HG03064 (cell line): ENCODE measurements around the gene SLC9A4.
"Not testable (repeated sequence)": the region's sequence is repeated elsewhere in the genome, so short reads cannot be mapped to it uniquely, and the experiment has no call there.

ENCODE experiments used
- ATAC-seq: cut with Tn5 transposase; IDR thresholded peaks from one replicate; pipeline ENCODE4 v1.9.1; 2021; ENCODE audit warnings: low read depth; ENCODE audit not compliant: unreplicated experiment

Gene SLC9A4

DNA sequence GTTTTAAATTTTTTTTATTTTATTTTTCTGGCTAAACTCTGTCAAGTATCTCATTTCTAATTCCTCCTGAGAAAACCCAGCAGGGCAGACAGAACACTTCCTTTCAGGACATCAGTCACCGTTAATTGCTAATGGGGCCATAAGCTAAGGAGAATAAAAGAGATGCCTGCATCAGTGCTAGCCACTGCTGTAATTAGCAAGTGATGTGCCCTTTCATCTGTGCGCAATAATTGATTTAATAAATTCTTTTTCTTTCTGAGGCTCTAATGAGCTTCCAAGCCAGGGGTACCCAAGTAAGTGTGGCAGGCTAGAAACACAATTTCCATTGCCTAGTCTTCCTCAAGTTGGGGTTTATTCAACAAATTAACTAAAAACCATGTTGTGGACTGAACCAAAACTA is 65.5 kb downstream of the SLC9A4 start:
- ATAC-seq = no peak

DNA sequence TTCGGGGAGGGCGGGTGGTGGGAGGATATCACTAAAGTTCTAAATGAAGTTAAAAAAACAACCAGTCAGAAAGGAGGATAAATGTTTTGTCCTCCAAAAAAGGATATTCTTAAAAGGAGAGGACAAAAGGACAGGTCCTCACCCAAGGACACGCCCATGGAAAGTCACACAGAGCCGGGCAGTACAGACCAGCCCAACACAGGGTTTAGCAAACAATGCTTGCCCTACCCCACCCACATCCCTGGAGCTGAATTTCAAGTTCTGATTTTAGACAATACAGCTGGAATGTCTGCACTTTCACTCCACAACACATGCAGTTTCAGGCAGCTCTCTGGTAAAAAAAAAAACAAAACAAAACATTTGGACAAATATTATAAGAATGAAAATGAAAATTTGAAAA is 67.9 kb downstream of the SLC9A4 start:
- ATAC-seq = no peak

DNA sequence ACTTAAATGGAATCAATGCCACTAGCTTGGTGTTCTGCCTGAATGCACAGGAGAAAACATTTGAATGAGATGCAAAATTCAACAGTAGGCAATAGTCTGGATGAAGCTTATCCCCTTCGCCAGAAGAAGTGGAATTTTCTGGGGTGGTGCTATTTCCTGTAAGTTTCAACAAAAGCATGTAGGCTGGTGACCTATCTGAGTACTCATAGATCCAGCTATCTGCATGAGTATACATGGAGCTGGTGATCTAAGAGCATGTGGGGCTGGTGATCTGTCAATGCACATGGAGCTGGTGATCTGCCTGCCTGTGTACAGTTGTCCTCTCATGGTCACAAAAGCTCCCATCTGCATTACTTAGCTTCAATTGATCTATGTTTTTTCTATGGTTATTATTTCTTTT is 71.2 kb downstream of the SLC9A4 start:
- no peak for ATAC-seq

DNA sequence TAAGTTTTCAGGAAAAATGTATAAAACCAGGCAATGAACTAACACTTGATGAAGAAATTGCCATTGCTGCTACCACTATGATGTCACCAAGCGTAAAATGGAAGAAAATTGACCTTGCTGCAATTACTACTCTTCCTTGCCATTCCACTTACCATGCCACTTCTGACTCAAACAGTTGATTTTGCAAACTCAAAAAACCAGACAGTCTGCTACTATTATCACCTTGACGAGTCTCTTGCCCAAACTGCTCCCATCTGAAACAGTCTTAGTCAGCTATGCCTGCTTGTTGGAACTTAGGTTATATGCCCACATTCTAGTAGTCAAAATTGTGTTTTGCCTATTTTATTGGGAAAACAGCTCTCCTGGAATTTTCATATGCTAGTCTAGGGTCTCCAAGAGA is 74.4 kb downstream of the SLC9A4 start:
- ATAC-seq = no peak

DNA sequence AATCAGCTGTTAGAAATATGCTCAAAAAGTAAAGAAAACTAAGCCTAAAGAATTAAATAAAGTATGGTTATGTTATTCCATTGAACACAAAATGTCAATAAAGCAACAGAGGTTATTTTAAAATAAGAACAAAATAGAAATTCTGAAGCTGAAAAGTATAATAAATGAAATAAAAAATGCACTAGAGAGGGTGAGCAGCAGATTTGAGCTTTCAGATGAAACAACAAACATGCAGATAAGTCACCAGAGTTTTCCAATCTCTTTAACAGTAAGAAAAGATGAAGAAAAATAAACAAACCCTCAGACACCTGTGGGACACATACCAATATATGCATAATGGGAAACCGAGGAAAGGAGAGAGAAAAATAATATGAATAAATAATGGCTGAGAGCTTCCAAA is 76.0 kb downstream of the SLC9A4 start:
- no peak for ATAC-seq

DNA sequence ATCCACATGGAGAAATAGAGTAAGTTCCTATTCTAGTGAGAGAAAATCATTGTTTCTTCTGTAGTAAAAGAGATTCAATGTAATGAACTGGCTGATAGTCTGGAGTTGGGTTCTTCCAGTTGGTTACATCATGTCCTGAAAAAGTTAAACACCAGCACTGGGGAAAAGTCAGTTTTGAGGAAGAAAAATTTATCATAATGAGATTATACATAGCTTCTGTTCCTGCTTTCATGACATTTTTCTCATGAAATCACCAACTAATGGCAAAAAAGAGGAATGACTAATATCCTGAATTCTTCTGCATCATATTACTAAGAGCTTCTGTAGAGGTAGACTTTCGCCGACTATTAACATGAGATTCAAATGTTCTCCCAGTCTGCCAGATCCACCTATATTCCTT is 77.1 kb downstream of the SLC9A4 start:
- no peak for ATAC-seq

DNA sequence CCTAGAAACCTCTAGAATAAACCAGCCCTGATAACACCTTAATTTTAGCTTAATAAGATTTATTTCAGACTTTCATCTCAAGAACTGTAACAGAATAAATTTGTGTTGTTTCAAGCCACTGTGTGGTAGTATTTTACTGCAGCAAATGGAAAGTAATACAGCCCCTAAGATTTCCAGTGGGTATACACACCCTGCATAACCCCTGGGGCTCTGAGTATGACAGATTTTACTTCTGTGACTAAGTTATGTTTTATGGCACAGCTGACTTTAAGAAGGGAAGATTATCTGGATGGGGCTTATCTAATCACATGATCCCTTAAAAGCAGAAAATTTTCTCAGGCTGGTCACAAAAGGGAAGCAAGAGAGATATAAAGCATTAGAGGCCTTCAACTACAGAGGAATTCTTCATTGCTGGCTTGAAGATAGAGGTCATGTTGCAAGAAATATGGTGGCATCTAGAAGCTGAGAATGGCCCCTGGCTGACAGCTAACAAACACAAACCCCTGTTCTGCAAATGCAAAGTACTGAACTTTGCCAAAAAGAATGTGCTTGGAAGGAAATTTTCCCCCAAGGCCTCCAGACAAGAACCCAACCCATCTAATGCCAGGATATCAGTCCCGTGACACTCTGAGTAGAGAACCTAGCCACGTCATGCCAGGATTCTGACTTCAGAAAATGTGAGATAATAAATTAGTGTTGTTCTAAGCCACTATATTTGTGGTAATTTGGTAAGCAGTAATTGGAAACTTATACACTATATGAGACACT is 78.5 kb downstream of the SLC9A4 start:
- no peak for ATAC-seq

DNA sequence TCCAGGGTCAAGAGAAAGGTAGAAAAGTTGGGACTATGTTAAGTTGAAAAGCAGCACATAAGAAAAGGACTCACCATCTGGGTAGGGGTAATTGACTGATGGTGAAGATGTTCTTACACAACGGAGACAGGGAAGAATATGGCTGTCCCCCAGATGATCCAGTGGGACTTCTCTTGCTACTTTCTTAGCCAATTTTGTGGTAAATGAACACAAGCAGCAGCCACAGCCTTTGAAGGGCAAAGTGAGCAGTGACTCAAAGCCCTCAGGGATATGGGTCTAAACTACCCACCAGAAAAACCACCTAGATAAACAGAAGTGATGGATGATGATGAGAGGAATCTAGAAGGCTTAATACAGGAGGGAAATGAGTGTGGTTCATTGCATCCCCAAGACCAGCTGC is 80.6 kb downstream of the SLC9A4 start:
- no peak for ATAC-seq

DNA sequence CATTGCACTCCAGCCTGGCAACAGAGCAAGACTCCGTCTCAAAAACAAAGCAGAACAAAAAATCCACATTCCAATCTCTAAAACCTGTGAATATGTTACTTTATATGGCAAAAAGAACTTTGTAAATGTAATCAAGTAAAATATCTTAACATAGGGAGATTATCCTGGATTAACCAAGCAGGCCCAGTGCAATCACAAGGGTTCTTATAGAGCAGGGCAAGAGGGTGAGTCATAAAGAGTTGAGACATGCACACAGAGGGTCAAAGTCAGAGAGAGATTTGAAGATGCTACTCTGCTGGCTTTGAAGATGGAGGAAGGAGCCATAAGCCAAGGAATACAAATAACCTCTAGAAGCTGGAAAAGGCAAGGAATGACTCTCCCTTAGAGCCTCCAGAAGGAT is 85.4 kb downstream of the SLC9A4 start:
- no peak for ATAC-seq

DNA sequence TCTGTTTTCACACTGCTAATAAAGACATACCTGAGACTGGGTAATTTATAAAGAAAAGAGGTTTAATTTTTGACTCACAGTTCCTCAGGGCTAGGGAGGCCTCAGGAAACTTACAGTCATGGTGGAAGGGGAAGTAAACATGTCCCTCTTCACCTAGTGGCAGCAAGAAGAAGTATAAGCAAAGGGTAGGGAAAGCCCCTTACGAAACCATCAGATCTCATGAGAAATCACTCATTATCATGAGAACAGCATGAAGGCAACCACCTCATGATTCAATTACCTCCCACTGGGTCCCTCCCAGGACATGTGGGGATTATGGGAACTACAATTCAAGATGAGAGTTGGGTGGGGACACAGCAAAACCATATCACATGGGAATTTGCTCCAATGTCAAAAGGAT is 89.5 kb downstream of the SLC9A4 start:
- not testable (repeated sequence) for ATAC-seq

DNA sequence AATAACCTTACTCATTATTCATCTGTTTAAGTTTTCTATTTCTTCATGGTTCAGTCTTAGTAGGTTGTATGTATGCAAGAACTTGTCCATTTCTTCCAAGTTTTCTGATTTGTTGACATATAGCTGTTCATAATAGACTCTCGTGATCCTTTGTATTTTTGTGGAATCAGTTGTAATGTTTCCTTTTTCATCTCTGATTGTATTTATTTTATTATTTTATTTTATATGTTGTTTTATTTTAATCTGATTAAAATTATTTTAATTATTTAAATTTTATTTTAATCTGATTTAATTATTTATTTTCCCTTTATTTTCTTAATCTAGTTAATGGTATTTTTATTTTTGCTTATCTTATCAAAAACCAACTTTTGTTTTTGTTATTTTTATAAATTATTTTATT is 102.9 kb downstream of the SLC9A4 start:
- ATAC-seq = no peak

DNA sequence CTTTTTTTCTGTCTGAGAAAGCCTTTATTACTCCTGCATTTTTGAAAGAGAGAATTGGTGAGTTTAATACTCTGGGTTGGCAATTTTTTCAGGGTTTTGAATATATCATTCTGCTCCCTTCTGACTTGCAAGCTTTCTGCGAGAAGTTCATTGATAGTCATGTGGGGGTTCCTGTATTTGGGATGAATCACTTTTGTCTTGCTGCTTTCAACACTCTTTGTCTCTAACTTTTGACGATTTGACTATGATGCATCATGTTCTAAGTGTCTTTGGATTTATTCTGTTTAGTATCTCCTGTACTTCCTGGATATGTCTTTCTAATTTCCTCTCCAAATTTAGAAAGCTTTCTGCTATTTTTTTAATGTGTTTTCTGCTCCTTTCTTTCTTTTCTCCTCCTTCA is 105.3 kb downstream of the SLC9A4 start:
- no peak for ATAC-seq

DNA sequence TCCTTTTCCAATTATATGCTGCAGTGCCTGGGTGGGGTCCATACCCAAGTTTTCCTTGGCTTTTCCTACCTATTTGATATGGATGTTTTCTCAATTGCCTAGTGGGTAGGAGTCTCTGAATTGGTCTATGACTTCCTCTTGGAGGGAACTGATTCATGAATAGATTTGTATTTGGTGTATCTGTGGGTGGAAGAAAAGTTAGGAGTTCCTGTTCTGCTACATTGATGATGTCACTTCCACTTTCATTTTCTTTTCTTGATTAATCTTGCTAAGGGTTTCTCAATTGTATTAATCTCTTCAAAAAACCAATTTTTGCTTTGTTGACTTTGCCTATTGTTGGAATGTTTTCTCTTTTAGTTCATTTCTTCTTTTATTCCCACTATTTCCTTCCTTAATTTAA is 108.9 kb downstream of the SLC9A4 start:
- ATAC-seq = no peak

DNA sequence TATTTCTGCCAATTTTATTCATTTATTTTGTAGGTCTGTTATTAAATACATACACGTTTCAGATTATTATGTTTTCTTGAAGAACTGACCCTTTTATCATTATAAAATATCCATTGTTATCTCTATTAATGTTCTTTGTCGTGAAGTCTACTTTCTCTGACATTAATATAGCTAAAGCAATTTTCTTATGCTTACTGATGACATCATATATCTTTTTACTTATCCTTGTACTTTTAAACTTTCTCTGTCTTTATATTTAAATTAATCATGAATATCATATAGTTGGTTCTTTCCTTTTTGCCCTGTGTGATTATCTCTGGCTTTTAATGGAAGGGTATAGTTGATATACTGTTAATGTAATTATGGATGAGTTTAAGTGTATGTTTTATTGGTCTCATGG is 109.8 kb downstream of the SLC9A4 start:
- no peak for ATAC-seq
